Keratinocyte (primary cell): ENCODE data around the gene GLDC. TPM values are rescaled to one million over a fixed set of nuclear protein-coding genes. Genes with fewer than 3 reads are reported as not detected.

Experiments
- DNase-seq: peaks from one replicate; pipeline ENCODE4 v3.0.0-alpha.2; 2011; ENCODE audit warnings: low read depth, missing footprints, low spot score
- FAIRE-seq: peaks from 2 replicates; lab custom pipeline; 2011; peaks lifted over from hg19 to GRCh38; lab: Jason Lieb, UNC
- H2AFZ ChIP-seq: 2 replicates; pipeline ENCODE4 v1.6.0; 2012; ENCODE audit warnings: low read length, control low read depth, inconsistent platforms; ENCODE audit not compliant: control insufficient read depth
- H3K27ac ChIP-seq: 2 replicates; pipeline ENCODE4 v1.5.1; 2011; ENCODE audit warnings: low read length; ENCODE audit not compliant: control insufficient read depth, insufficient read depth
- H3K27me3 ChIP-seq: 3 replicates; pipeline ENCODE4 v1.6.0; 2011; ENCODE audit warnings: low read length; ENCODE audit not compliant: control insufficient read depth, insufficient read depth; ENCODE audit errors: extremely low read depth
- H3K36me3 ChIP-seq, 2 experiments: 2 replicates in 1 of 2; 3 replicates in 1 of 2; pipeline ENCODE4 v1.5.1; 2011; ENCODE audit warnings: low read length in 2 of 2, mild to moderate bottlenecking in 1 of 2; ENCODE audit not compliant: control insufficient read depth in 2 of 2, insufficient read depth in 2 of 2; ENCODE audit errors: extremely low read depth in 1 of 2
- H3K4me1 ChIP-seq: 3 replicates; pipeline ENCODE4 v1.5.1; 2011; ENCODE audit warnings: low read length; ENCODE audit not compliant: control insufficient read depth, insufficient read depth; ENCODE audit errors: extremely low read depth
- H3K4me2 ChIP-seq: 3 replicates; pipeline ENCODE4 v1.6.0; 2011; ENCODE audit warnings: low read depth, low read length; ENCODE audit not compliant: control insufficient read depth, insufficient read depth; ENCODE audit errors: extremely low read depth
- H3K4me3 ChIP-seq, 3 experiments: fragments of 200-600 bp in 1 of 3; sonication (generic) in 1 of 3; 2 replicates in 2 of 3; 3 replicates in 1 of 3; pipeline ENCODE4 v1.5.1; 2011 to 2016; ENCODE audit warnings: low read length in 3 of 3, mild to moderate bottlenecking in 3 of 3, control low read depth in 2 of 3, inconsistent platforms in 1 of 3, low read depth in 1 of 3, mixed read lengths in 1 of 3, mixed run types in 1 of 3, moderate library complexity in 1 of 3; ENCODE audit not compliant: control insufficient read depth in 2 of 3, insufficient read depth in 2 of 3; ENCODE audit errors: extremely low read depth in 1 of 3
- H3K79me2 ChIP-seq: 2 replicates; pipeline ENCODE4 v1.6.0; 2012; ENCODE audit warnings: low read length; ENCODE audit not compliant: control insufficient read depth, insufficient read depth
- H3K9ac ChIP-seq: 3 replicates; pipeline ENCODE4 v1.6.0; 2011; ENCODE audit warnings: low read length; ENCODE audit not compliant: control insufficient read depth, insufficient read depth; ENCODE audit errors: extremely low read depth
- H3K9me1 ChIP-seq: 3 replicates; pipeline ENCODE4 v1.6.0; 2011; ENCODE audit warnings: low read length; ENCODE audit not compliant: control insufficient read depth, insufficient read depth; ENCODE audit errors: extremely low read depth
- H3K9me3 ChIP-seq: 2 replicates; pipeline ENCODE4 v1.5.1; 2012; ENCODE audit warnings: low read depth, low read length; ENCODE audit not compliant: control insufficient read depth
- H4K20me1 ChIP-seq: 3 replicates; pipeline ENCODE4 v1.6.0; 2011; ENCODE audit warnings: low read length; ENCODE audit not compliant: control insufficient read depth, insufficient read depth; ENCODE audit errors: extremely low read depth
- CTCF ChIP-seq, 3 experiments: IDR thresholded peaks in 1 of 3; conservative IDR thresholded peaks in 1 of 3; optimal IDR thresholded peaks in 1 of 3; 2 replicates in 2 of 3; 3 replicates in 1 of 3; pipeline versions ENCODE3 to v1.5.1; 2011; ENCODE audit warnings: low read length in 3 of 3, mild to moderate bottlenecking in 3 of 3, moderate library complexity in 2 of 3, control low read depth in 1 of 3, inconsistent platforms in 1 of 3; ENCODE audit not compliant: insufficient read depth in 2 of 3; ENCODE audit errors: extremely low read depth in 1 of 3
- EZH2 ChIP-seq: IDR thresholded peaks from one replicate; pipeline ENCODE4 v1.6.1; 2012; ENCODE audit warnings: inconsistent platforms, mild to moderate bottlenecking, low read length, moderate library complexity
- dilution Hi-C: fragments of 300-500 bp; cut with MboI; formaldehyde crosslinking; loops from one replicate; pipeline ENCODE4 v1.7.0; 2020; ENCODE audit warnings: low sequenced_read_pairs; ENCODE audit not compliant: extremely low pct_ligation_motif_present
- polyA plus RNA-seq, 5 experiments: library from polyadenylated mRNA; depleted of rRNA in 3 of 5; stranded (reverse) in 3 of 5; stranded (forward) in 1 of 5; unstranded in 1 of 5; fragments of >200 nt; gene quantifications; 1 replicate in 1 of 5; 2 replicates in 3 of 5; 3 replicates in 1 of 5; pipeline versions ENCODE4 v1.2.1 to v1.2.3, GENCODE V29; 2011 to 2012; ENCODE audit warnings: missing spikeins in 2 of 5, low read depth in 1 of 5, low replicate concordance in 1 of 5

The GLDC gene
- polyA plus RNA-seq, 1 donor (not counting 4 experiments of a cell fraction or from before 2014, with no cell fraction given): 0.69 TPM

GRCh38 chr9:6677803-6678202 lies 32.3 kb upstream of the GLDC start:
- Histone ChIP-seq H4K20me1 (no peaks in the 10 kb centered on the region), H3K27me3 (no peaks in the 10 kb centered on the region), H3K9me3 (no peaks in the 10 kb centered on the region), H3K36me3 (no peaks in the 10 kb centered on the region), H3K9me1 (no peaks in the 10 kb centered on the region), H3K4me3 (no peak overlapping the region), H3K27ac (no peak overlapping the region), H3K4me1 (peaks cover 9% of the 10 kb centered on the region), H2AFZ (no peak overlapping the region), H3K4me2 (no peak overlapping the region), H3K9ac (no peak overlapping the region), H3K79me2 (peaks cover 8% of the 10 kb centered on the region)
- TF ChIP-seq EZH2: no peak
- no peak for TF ChIP-seq CTCF (optimal IDR thresholded peaks at IDR 0.05 in 1 of 3, IDR thresholded peaks at IDR 0.05 in 1 of 3, conservative IDR thresholded peaks at IDR 0.05 in 1 of 3; ENCODE audit: extremely low read depth in 1 of 3, insufficient read depth in 2 of 3, low read length in 3 of 3)
- FAIRE-seq (no peak), DNase-seq (no peak)
- dilution Hi-C loops: no loop called here

- Histone ChIP-seq H3K79me2 (no peaks in the 10 kb centered on the region), H3K9ac (no peak overlapping the region), H3K9me1 (no peaks in the 10 kb centered on the region), H3K4me2 (no peak overlapping the region), H4K20me1 (no peaks in the 10 kb centered on the region), H3K4me3 (no peak overlapping the region), H3K9me3 (no peaks in the 10 kb centered on the region), H2AFZ (no peak overlapping the region), H3K4me1 (peaks cover 6% of the 10 kb centered on the region), H3K36me3 (no peaks in the 10 kb centered on the region), H3K27me3 (no peaks in the 10 kb centered on the region), H3K27ac (no peak overlapping the region)
- DNase-seq (no peak), FAIRE-seq (no peak)
- dilution Hi-C loops: no loop called here
- TF ChIP-seq EZH2: no peak
- TF ChIP-seq CTCF (optimal IDR thresholded peaks at IDR 0.05 in 1 of 3, IDR thresholded peaks at IDR 0.05 in 1 of 3, conservative IDR thresholded peaks at IDR 0.05 in 1 of 3; ENCODE audit: extremely low read depth in 1 of 3, insufficient read depth in 2 of 3, low read length in 3 of 3): no peak
Measured at GRCh38 chr9:6676254-6676921, 30.9 kb upstream of the GLDC start.
